Measurements from ENCODE around the gene DNAH2.

DNAH2 gene

DNA sequence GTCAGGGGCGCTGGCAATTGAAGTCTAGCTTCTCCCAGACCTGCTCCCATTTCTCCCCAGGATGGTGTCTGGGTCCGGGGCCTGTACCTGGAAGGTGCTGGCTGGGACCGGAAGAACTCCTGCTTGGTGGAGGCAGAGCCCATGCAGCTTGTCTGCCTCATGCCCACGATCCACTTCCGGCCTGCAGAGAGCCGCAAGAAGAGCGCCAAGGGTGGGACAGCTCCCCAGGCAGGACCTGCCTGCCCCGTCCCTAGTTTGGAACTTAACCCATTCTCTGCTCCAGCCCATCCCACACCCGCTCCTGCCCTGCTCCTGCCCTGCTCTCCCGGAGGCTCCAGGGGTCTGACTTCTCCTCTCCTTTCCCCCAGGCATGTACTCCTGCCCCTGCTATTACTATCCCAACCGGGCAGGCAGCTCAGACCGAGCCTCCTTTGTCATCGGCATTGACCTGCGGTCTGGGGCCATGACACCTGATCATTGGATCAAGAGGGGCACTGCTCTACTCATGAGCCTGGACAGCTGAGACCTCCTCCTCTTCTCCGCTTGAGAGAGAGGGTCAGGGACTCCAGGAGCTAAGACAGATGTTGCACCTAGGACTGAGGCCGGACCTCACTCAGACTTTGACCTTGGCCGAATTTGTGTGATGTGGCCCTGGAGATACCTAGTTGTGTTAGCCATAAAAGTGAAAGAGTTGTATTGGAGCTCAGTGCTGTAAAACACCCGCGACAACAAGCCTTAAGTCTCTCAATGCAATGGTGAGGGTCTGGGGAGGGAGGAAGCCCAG, 115.7 kb downstream of the DNAH2 start:
- FAIRE-seq (no peak), DNase-seq (ENCODE audit: insufficient read length, low spot score) (no peak)
- TF ChIP-seq SPI1 (IDR thresholded peaks at IDR 0.05; ENCODE audit: low read depth, low read length) = no peak
- no peak for TF ChIP-seq POLR2A (IDR thresholded peaks at IDR 0.05; ENCODE audit: low read depth, low read length)
- TF ChIP-seq POU2F2 (IDR thresholded peaks at IDR 0.05; ENCODE audit: low read depth, low read length) = no peak
- no peak for TF ChIP-seq POLR2AphosphoS5 (IDR thresholded peaks at IDR 0.05; ENCODE audit: low read depth, low read length)
- TF ChIP-seq PAX5 (IDR thresholded peaks at IDR 0.05; ENCODE audit: insufficient read depth, low read length, severe bottlenecking) = no peak
- no peak for TF ChIP-seq TAF1 (IDR thresholded peaks at IDR 0.05; ENCODE audit: low read depth, low read length)

DNA sequence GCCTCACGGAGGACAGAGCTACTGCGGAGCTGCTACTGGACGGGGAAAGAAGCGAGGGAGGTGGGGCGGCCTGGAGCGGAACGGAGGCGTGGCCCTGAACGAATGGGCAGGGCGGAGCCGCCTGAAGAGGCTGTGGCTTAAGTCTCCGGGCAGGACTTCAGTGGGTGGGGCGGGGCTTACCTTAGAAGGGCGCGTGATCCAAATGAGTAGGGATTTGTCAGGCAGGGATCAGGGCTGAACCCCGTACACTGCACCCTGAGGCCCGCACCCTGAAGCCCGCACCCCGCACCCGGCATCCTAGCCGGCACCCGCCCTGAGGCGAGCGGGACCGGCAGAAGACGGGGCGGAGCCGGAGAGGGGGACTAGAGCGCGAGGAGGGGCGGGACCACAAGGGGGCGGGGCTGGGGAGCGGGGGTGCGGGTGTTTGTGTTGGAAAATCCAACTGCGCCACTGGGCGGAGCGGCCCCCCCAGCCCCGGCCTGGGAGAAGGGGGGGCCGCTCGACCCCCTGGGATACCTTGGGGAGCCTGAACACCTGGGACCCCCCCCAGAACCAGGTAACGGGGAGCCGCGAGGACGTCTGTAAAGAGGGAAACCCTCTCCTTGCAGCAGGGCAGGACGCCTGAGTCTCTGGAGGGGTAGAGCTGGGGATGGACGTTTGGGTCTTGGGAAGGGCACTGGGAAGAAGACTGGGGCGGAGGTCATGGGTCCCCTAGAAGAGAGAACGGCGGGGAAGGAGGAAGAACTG, 116.4 kb downstream of the DNAH2 start, which contains the start of gene KDM6B:
TSS of gene KDM6B (plus strand) at position 423 of the 747 bp plus-strand sequence. CDS start 11,338 bp downstream, outside the sequence.
- DNase-seq (ENCODE audit: insufficient read length, low spot score) (peak; percentile 88), FAIRE-seq (peak; percentile 98)
- no peak for TF ChIP-seq TAF1 (IDR thresholded peaks at IDR 0.05; ENCODE audit: low read depth, low read length)
- TF ChIP-seq POU2F2 (IDR thresholded peaks at IDR 0.05; ENCODE audit: low read depth, low read length) = no peak
- TF ChIP-seq PAX5 (IDR thresholded peaks at IDR 0.05; ENCODE audit: insufficient read depth, low read length, severe bottlenecking) = no peak
- TF ChIP-seq POLR2A (IDR thresholded peaks at IDR 0.05; ENCODE audit: low read depth, low read length) = no peak
- no peak for TF ChIP-seq POLR2AphosphoS5 (IDR thresholded peaks at IDR 0.05; ENCODE audit: low read depth, low read length)
- TF ChIP-seq SPI1 (IDR thresholded peaks at IDR 0.05; ENCODE audit: low read depth, low read length) = no peak

DNA sequence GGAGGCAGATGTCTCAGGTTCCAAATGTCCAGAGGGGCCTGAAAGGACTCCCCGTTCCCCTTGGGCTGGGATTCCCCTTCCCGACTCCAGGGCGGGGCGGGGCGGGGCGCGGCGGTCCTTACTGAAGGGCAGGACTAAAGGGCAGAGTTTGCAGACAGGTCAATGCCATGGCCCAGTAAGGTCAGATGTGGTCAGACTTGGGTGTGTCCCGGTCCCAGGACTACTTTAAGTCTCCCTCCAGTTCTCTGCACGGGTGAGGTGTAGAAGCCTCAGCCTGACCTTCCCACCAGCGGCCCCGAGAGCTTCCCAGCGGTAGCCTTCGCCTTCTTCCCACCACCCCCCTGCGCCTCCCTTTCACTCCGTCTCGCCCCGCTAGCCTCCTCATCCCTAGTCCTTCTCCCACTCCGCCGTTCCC, 117.0 kb downstream of the DNAH2 start:
- FAIRE-seq (no peak), DNase-seq (ENCODE audit: insufficient read length, low spot score) (no peak)

DNA sequence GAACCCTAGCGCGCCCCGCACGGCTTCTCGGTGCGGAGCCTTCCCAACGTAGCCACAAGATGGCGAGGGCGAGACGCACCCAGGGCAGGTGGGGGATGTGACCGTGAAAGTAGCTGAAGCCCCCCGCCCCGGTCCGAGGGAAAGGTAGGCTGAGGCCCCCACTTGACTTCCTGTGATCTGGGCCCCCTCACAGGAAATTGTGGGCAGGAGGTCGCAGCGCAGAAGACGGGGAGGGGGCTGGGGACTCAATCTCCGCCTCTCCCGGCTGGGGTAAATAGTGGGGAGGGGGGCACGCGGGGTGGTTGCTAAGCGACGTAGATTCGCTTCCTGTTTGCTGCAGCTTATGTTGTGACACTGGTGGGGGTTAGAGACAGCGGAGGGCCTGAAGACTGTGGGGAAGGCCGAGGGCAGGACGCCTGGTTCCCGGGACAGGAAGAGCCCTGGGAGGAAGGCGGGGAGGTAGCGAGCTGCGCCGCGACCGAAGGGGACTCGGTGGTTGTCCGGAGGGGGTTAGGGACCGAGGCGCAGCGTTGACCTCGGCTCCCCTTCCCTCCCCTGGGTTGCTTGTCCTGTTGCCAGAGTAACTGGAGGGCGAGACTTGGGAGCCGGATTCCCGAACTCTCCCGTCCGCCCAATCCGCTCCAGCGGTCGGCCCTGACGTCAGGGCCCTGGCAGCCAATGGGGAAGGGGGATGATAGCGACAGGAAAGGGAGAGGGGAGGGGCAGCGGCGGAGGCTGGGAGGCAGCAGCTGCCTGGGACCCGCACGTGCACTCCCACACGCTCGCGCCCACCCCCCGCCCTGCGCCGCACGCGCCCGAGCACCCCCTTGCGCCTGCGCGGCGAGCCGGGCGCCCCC, 117.6 kb downstream of the DNAH2 start:
- DNase-seq (ENCODE audit: insufficient read length, low spot score) (peak; percentile 86), FAIRE-seq (peak; percentile 99)
- TF ChIP-seq SPI1 (IDR thresholded peaks at IDR 0.05; ENCODE audit: low read depth, low read length) = peak; percentile 46; the same call in 1 of the 2 replicates
- TF ChIP-seq POU2F2 (IDR thresholded peaks at IDR 0.05; ENCODE audit: low read depth, low read length) = no peak

More for the DNA sequence above, 117.0 kb downstream of the DNAH2 start:
- no peak for TF ChIP-seq POLR2A (IDR thresholded peaks at IDR 0.05; ENCODE audit: low read depth, low read length)

DNA sequence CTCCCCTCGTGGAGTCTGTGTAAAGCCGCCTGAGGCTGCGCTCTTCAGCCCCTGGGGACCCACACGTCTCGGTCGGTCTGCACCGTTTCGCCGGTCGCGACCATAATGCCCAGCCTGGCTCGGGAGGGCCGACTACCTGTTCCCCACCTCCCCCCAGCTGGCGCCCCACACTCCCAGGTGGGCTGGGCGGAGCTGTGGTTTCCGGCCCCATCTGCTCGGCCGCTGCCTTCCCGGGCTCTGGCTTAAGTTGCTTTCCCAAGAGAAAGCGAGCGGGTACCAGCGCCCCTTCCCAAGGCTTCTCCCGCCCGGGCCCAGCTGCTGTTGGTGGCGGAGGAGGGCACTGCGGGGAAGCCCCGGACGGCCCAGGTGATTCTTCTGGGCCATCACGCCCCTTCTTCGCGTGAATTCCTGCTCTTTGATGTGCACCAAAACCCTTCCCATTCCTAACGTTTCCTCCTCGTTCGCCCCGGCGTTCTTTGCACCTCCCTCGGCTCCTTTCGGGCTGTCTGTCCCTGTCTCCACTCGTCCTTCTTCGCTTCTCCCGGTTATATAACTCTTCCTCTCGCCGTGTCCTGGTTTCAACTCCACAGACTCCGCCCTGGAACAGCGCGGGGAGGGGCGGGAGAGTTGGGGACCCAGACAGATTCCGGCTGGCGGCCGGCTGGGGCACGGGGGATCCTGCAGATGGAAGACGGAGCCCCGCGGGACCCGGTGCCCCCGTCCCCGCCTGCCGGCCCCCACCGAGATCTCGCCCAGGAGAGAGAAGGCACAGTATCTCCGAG, 118.5 kb downstream of the DNAH2 start:
- no peak for FAIRE-seq
- no peak for DNase-seq (ENCODE audit: insufficient read length, low spot score)
- TF ChIP-seq POLR2AphosphoS5 (IDR thresholded peaks at IDR 0.05; ENCODE audit: low read depth, low read length) (no peak), TAF1 (IDR thresholded peaks at IDR 0.05; ENCODE audit: low read depth, low read length) (no peak), POU2F2 (IDR thresholded peaks at IDR 0.05; ENCODE audit: low read depth, low read length) (no peak), POLR2A (IDR thresholded peaks at IDR 0.05; ENCODE audit: low read depth, low read length) (no peak), SPI1 (IDR thresholded peaks at IDR 0.05; ENCODE audit: low read depth, low read length) (no peak)

DNA sequence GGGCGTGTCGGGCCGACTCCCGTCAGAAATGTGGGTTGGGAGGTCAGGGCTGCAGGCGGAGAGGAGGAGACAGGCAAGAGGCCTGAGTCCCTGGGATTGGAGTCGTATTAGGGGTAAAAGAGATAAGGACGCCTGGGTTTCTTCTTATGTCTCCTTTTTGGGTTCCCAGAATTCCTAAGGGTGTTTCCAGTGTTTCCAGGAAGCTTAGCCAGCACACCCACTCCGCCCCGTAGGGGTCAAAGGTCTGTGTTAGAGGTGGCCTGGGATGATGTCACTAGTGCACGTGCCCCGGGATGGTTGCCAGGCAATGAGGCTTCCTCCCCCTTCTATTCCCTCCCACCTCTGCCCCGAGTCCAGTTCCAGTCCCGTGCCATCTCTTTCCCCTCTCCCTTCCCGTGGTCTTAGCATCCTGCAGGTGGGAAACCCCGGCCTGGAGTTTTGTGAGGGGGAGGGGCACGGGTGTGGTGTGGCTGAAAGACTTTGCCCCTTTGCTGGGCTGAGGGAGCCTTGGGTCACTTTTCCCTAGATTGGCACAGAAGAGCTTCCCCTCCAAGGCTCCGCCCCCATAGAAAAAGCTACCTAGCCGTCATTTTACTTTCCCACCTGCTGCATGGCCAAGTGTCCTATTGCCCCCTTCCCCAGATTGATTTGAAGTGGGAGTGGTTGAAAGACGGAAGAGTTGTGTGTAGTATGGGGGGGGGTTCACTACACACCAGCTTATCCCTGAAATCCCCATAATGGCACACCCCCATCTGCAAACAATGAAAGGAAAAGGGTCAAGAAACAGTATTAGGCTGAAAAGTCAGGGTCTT, 119.3 kb downstream of the DNAH2 start:
- TF ChIP-seq TAF1 (IDR thresholded peaks at IDR 0.05; ENCODE audit: low read depth, low read length) (no peak), POU2F2 (IDR thresholded peaks at IDR 0.05; ENCODE audit: low read depth, low read length) (peak; percentile 82), SPI1 (IDR thresholded peaks at IDR 0.05; ENCODE audit: low read depth, low read length) (0 out of 2 replicates have a peak, but pooled peaks have one; percentile 10), POLR2AphosphoS5 (IDR thresholded peaks at IDR 0.05; ENCODE audit: low read depth, low read length) (no peak)
- FAIRE-seq = peak; percentile 93
- no peak for DNase-seq (ENCODE audit: insufficient read length, low spot score)

DNA sequence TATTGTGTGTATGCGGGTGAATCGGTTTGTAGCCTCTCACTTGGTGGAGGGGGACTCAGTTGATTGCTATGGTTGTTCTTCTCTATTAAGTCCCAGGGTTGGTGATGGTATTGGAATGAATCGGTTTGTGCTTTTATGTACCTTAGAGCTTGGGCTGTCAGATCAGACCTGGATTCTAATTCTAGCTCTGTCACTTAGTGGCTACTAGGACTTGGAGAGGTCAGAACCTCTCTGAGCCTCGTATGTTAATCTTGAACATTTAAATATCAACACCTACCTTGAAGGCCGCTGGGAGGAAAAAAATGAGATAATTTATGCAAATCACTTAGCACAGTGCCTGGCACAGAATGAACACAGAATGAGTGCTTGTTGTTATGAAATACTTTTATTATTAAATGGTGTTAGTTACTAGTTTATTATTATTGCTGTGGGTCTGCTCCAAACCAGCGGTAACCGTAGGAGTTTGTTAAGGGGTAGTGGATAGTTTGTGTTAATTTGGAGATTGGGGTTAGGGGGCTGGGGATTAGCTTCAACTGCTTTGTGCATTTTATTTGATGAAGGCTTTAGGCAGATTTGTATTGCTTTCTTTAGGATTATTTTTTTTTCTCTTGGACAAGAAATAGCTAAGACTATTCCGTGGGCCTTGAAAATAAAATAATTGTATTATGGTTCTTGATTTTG, 120.0 kb downstream of the DNAH2 start:
- FAIRE-seq (peak; percentile 38), DNase-seq (ENCODE audit: insufficient read length, low spot score) (no peak)
- TF ChIP-seq POU2F2 (IDR thresholded peaks at IDR 0.05; ENCODE audit: low read depth, low read length) = peak; percentile 66; the same call in 1 of the 2 replicates
- TF ChIP-seq POLR2A (IDR thresholded peaks at IDR 0.05; ENCODE audit: low read depth, low read length) = no peak
- no peak for TF ChIP-seq TAF1 (IDR thresholded peaks at IDR 0.05; ENCODE audit: low read depth, low read length)
